BJ (cell line): ENCODE data around the gene GRK7. TPM values are rescaled to one million over a fixed set of nuclear protein-coding genes. Genes with fewer than 3 reads are reported as not detected.

Experiments
- CTCF ChIA-PET: fragments of 350-600 bp; formaldehyde crosslinking; extraction: SDS; loops from one replicate; lab custom pipeline; 2021; ENCODE audit warnings: antibody characterized with exemption, inconsistent platforms; lab: Yijun Ruan, JAX
- POLR2A ChIA-PET: fragments of 300-600 bp; sonication (Branson Sonifier 250); formaldehyde crosslinking; extraction: SDS; loops from one replicate; lab custom pipeline; 2021; ENCODE audit warnings: antibody characterized with exemption; lab: Charles Lee
- DNase-seq: peaks from one replicate; pipeline ENCODE4 v3.0.0-alpha.2; 2011; ENCODE audit warnings: low read depth
- H3K27me3 ChIP-seq: 2 replicates; pipeline ENCODE4 v1.6.0; 2011; ENCODE audit warnings: low read length; ENCODE audit not compliant: control insufficient read depth, insufficient read depth
- H3K36me3 ChIP-seq: 2 replicates; pipeline ENCODE4 v1.5.1; 2011; ENCODE audit warnings: low read length; ENCODE audit not compliant: control insufficient read depth, insufficient read depth
- H3K4me3 ChIP-seq: 2 replicates; pipeline ENCODE4 v1.5.1; 2011; ENCODE audit warnings: low read depth, mild to moderate bottlenecking, control low read depth, low read length
- polyA plus RNA-seq: library from polyadenylated mRNA; depleted of rRNA; stranded (reverse); fragments of >200 nt; gene quantifications from 2 replicates; pipeline ENCODE4 v1.2.3, GENCODE V29; 2011
- TF ChIP-seq, protein P1 (sequence below): IDR thresholded peaks from 2 replicates; pipeline ENCODE4 v1.5.1; 2011; ENCODE audit warnings: low read depth, mild to moderate bottlenecking, control low read depth, inconsistent platforms, low read length, moderate library complexity; ENCODE audit not compliant: insufficient read depth

Gene GRK7
- polyA plus RNA-seq, 1 experiment: not detected

DNA sequence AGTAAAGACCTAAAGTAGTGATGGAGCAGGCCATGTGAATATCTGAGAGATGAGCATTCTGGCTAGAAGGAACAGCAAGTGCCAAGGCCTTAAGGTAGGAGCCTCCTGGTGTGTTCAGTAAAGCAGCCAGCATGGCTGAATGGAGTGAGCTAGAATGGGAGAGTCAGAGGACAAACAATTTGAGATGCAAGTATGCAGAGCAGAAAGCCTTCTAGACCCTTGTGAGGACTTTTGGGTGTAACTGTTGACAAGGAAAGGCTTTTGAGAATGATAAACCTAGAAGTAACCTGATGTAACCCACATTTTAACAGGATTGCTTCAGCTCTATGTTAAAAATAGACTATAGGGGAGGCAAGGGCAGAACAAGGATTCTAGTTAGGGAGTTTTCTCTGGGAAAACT, 40.0 kb upstream of the GRK7 start:
- ChIA-PET POLR2A (interaction anchor here (0.6 kb wide), 1 partner anchor 350 kb away, joined by 3 read pairs; no protein-coding TSS in a partner anchor), CTCF (interaction anchor here (1.2 kb wide), 1 partner anchor 12 kb away, joined by 3 read pairs; no protein-coding TSS in a partner anchor)
- Histone ChIP-seq H3K27me3 (no peaks in the 10 kb centered on the region; the same call in 1 of the 2 replicates), H3K4me3 (no peak overlapping the region), H3K36me3 (no peaks in the 10 kb centered on the region)
- no peak for DNase-seq
- TF ChIP-seq, protein P1, sequence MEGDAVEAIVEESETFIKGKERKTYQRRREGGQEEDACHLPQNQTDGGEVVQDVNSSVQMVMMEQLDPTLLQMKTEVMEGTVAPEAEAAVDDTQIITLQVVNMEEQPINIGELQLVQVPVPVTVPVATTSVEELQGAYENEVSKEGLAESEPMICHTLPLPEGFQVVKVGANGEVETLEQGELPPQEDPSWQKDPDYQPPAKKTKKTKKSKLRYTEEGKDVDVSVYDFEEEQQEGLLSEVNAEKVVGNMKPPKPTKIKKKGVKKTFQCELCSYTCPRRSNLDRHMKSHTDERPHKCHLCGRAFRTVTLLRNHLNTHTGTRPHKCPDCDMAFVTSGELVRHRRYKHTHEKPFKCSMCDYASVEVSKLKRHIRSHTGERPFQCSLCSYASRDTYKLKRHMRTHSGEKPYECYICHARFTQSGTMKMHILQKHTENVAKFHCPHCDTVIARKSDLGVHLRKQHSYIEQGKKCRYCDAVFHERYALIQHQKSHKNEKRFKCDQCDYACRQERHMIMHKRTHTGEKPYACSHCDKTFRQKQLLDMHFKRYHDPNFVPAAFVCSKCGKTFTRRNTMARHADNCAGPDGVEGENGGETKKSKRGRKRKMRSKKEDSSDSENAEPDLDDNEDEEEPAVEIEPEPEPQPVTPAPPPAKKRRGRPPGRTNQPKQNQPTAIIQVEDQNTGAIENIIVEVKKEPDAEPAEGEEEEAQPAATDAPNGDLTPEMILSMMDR: no peak

DNA sequence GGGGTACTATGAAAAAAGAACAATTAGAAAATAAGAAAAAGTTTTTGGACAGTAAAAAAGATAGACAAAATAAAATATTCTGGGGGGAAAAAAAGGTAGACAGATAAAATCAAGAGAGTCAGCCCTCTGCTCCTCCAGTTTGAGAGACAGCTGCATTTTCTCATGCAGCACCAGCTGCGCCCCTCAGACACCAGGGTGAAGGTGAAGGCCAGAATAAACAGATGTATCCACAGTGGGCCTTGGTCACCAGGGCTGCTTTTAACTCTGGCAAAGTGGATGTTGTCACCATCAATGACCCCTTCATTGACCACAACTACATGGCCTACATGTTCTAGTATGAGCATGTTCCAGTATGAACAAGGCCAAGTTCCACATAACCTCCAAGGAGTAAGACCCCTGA, 39.0 kb upstream of the GRK7 start:
- Histone ChIP-seq H3K4me3 (no peak overlapping the region), H3K36me3 (no peaks in the 10 kb centered on the region), H3K27me3 (no peaks in the 10 kb centered on the region; the same call in 1 of the 2 replicates)
- ChIA-PET CTCF (interaction anchor here (1.0 kb wide), 1 partner anchor 10 kb away, joined by 3 read pairs; no protein-coding TSS in a partner anchor), POLR2A (interaction anchor here (0.6 kb wide), 1 partner anchor 351 kb away, joined by 3 read pairs; no protein-coding TSS in a partner anchor)
- TF ChIP-seq, protein P1: no peak
- DNase-seq: no peak

DNA sequence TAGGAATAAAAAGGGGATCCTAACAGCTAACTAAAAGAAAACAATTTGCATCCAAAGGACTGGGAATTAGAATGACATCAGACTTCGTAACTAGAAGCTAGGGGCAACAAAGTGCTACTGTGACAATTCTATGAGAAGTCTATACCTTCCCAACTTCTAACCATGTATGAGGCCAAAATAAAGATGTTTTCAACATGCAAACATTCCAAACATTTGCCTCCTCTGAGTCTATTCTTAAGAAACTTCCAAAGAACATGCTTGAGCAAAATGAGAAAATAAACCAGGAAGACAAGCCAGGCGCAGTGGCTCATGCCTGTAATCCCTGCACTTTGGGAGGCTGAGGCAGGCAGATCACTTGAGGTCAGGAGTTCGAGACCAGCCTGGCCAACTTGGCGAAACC, 38.2 kb upstream of the GRK7 start:
- no peak for DNase-seq
- no peaks in the 10 kb centered on the region; the same call in 1 of the 2 replicates for H3K27me3 ChIP-seq
- CTCF ChIA-PET: interaction anchor here (1.0 kb wide), 2 partner anchors 8 to 9 kb away, joined by 3 read pairs; no protein-coding TSS in a partner anchor
- POLR2A ChIA-PET: no interaction called here
- H3K4me3 ChIP-seq: no peak overlapping the region
- no peaks in the 10 kb centered on the region for H3K36me3 ChIP-seq
- TF ChIP-seq, protein P1: no peak

DNA sequence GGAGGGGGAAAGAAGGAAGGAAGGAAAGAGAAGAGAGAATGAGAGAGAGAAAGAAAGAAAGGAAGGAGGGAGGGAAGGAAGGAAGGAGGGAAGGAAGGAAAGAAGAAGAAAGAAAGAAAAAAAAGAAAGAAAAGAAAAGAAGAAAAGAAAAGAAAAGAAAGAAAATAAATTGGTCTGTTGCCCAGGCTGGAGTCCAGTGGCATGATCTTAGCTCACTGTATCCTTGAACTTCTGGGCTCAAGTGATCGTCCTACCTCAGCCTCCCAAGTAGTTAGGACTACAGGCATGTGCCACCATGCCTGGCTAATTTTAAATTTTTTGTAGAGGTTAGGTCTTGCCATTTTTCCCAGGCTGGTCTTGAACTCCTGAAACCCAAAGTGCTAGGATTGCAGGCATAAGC, 36.7 kb upstream of the GRK7 start:
- H3K36me3 ChIP-seq: no peaks in the 10 kb centered on the region
- TF ChIP-seq, protein P1: no peak
- no peaks in the 10 kb centered on the region; the same call in 1 of the 2 replicates for H3K27me3 ChIP-seq
- DNase-seq: no peak
- ChIA-PET CTCF (no interaction called here), POLR2A (no interaction called here)
- H3K4me3 ChIP-seq: no peak overlapping the region

DNA sequence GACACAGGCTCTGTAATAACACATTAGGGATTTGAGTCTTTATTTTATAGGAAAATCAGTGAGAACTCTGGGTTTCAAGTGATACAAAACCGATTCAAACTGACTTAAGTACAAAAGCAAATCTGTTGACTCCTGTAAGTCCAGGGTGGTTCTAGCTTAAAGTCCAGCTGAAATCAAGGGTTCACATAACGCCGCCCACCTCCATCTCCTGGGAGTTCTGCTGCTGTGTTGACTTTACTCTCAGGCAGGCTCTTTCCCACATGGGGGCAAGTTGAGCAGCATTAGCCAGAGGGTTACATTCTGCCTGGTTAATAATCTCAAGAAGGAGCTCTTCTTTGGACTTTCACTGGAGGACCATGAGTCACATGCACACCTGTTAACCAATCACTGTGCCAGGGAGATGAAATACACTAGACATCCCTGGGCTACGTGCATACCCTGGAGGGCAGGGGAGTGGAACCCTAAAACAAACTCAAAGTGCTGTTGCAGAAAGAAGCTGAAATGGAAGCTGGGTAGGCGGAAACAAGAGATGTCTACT, 34.8 kb upstream of the GRK7 start:
- no peak for DNase-seq
- ChIA-PET CTCF (interaction anchor here (1.0 kb wide), 3 partner anchors 10 to 95 kb away, joined by 3 read pairs; partner anchors contain the start of gene RNF7), POLR2A (no interaction called here)
- H3K4me3 ChIP-seq: no peak overlapping the region
- TF ChIP-seq, protein P1: no peak
- H3K27me3 ChIP-seq: no peaks in the 10 kb centered on the region; the same call in 1 of the 2 replicates
- H3K36me3 ChIP-seq: no peaks in the 10 kb centered on the region
